ENCODE data around the gene PRKG1.

PRKG1 gene

DNA sequence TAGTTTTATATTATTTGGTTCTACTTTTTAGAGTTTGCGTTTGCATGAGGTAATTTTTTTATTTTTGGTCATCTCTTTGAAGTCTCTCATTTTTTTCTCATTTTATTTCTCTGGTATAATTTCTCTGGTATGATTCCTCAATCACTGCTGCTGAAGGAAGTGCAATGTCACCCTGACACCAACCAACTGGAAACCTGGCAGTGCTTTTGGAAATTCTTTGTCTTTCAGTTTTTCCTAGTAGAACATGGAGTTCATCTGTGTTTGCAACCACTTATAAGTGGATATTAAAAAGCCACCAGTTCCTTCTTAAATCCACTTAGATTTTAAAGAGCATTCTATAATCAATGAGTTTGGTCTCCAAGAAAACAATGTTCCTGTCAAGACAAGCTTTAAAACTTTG, 291.8 kb downstream of the PRKG1 start:
- TF ChIP-seq, protein P1, sequence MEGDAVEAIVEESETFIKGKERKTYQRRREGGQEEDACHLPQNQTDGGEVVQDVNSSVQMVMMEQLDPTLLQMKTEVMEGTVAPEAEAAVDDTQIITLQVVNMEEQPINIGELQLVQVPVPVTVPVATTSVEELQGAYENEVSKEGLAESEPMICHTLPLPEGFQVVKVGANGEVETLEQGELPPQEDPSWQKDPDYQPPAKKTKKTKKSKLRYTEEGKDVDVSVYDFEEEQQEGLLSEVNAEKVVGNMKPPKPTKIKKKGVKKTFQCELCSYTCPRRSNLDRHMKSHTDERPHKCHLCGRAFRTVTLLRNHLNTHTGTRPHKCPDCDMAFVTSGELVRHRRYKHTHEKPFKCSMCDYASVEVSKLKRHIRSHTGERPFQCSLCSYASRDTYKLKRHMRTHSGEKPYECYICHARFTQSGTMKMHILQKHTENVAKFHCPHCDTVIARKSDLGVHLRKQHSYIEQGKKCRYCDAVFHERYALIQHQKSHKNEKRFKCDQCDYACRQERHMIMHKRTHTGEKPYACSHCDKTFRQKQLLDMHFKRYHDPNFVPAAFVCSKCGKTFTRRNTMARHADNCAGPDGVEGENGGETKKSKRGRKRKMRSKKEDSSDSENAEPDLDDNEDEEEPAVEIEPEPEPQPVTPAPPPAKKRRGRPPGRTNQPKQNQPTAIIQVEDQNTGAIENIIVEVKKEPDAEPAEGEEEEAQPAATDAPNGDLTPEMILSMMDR (IDR thresholded peaks at IDR 0.05; ENCODE audit: borderline replicate concordance, extremely low read depth, low read length, poor library complexity, severe bottlenecking): no peak
- TF ChIP-seq EZH2 (IDR thresholded peaks at IDR 0.05; ENCODE audit: borderline replicate concordance, low read depth, low read length, severe bottlenecking): no peak
- no peak overlapping the region for H3K4me2 ChIP-seq (ENCODE audit: insufficient read depth, low read length)
- H3K4me1 ChIP-seq (ENCODE audit: insufficient read depth, low read length): no peaks in the 10 kb centered on the region
- no peaks in the 10 kb centered on the region for H3K36me3 ChIP-seq (ENCODE audit: insufficient read depth, low read length)
- DNase-seq (no peak), ATAC-seq (ENCODE audit: insufficient read depth, low read depth) (no peak)
- H2AFZ ChIP-seq (ENCODE audit: low read depth, low read length): no peak overlapping the region
- no peak overlapping the region for H3K4me3 ChIP-seq (ENCODE audit: low read depth in 1 of 2, low read length in 2 of 2)
- no peaks in the 10 kb centered on the region for H3K27me3 ChIP-seq (ENCODE audit: insufficient read depth, low read length, poor library complexity)
- H4K20me1 ChIP-seq (ENCODE audit: insufficient read depth, low read length): no peaks in the 10 kb centered on the region
- no peaks in the 10 kb centered on the region for H3K79me2 ChIP-seq (ENCODE audit: insufficient read depth, low read length)
- no peaks in the 10 kb centered on the region for H3K9me3 ChIP-seq (ENCODE audit: insufficient read depth, low read length, severe bottlenecking)
- H3K9ac ChIP-seq (ENCODE audit: low read depth, low read length): no peak overlapping the region
- H3K27ac ChIP-seq (ENCODE audit: low read length): no peak overlapping the region

DNA sequence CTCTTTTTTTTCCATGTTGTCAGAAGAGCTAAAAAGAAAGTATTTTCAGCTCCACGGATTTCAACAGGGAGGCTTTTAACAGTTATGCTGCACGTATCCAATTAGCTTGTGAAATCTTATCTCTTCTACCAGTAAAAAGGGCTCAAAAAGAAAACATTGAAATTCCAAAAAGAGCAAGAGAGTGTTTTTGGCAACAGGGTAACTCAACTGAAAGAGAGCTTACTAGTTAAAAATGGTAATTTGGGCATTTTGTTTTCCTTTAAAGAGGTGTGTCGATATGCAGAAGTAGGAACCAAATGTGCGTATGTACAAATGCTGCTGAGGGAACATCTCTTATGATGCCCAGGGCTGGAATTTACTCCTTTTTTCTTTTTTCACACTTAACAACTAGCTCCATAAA, 292.8 kb downstream of the PRKG1 start:
- no peak overlapping the region for H3K4me2 ChIP-seq (ENCODE audit: insufficient read depth, low read length)
- H3K79me2 ChIP-seq (ENCODE audit: insufficient read depth, low read length): no peaks in the 10 kb centered on the region
- ATAC-seq (ENCODE audit: insufficient read depth, low read depth) (no peak), DNase-seq (no peak)
- H3K4me1 ChIP-seq (ENCODE audit: insufficient read depth, low read length): no peaks in the 10 kb centered on the region
- no peaks in the 10 kb centered on the region for H3K36me3 ChIP-seq (ENCODE audit: insufficient read depth, low read length)
- TF ChIP-seq, protein P1 (IDR thresholded peaks at IDR 0.05; ENCODE audit: borderline replicate concordance, extremely low read depth, low read length, poor library complexity, severe bottlenecking): no peak
- TF ChIP-seq EZH2 (IDR thresholded peaks at IDR 0.05; ENCODE audit: borderline replicate concordance, low read depth, low read length, severe bottlenecking): no peak
- no peaks in the 10 kb centered on the region for H4K20me1 ChIP-seq (ENCODE audit: insufficient read depth, low read length)
- H3K27me3 ChIP-seq (ENCODE audit: insufficient read depth, low read length, poor library complexity): no peaks in the 10 kb centered on the region
- no peak overlapping the region for H3K27ac ChIP-seq (ENCODE audit: low read length)
- H3K9me3 ChIP-seq (ENCODE audit: insufficient read depth, low read length, severe bottlenecking): no peaks in the 10 kb centered on the region
- no peak overlapping the region for H3K4me3 ChIP-seq (ENCODE audit: low read depth in 1 of 2, low read length in 2 of 2)
- no peak overlapping the region for H2AFZ ChIP-seq (ENCODE audit: low read depth, low read length)
- H3K9ac ChIP-seq (ENCODE audit: low read depth, low read length): no peak overlapping the region

DNA sequence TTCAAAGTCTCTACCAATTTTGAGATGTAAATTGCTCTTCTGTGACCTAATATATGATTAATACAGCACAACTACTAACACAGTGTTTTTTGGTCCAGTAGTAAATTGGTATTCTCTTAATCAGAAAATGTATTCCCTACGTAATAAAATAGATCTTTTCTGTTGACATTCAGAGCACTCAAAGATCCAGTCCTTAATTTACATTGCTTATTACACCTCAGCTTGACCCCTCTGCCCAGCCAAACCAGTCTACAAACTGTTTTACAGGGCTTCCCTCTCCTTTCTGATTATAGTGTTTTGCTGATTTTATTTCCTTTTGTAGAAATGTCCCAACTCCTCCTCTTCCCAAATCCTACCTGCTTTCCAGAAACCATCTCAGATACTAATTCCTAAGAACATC, 293.4 kb downstream of the PRKG1 start:
- TF ChIP-seq EZH2 (IDR thresholded peaks at IDR 0.05; ENCODE audit: borderline replicate concordance, low read depth, low read length, severe bottlenecking): no peak
- TF ChIP-seq, protein P1 (IDR thresholded peaks at IDR 0.05; ENCODE audit: borderline replicate concordance, extremely low read depth, low read length, poor library complexity, severe bottlenecking): no peak
- H3K27me3 ChIP-seq (ENCODE audit: insufficient read depth, low read length, poor library complexity): no peaks in the 10 kb centered on the region
- H3K9me3 ChIP-seq (ENCODE audit: insufficient read depth, low read length, severe bottlenecking): no peaks in the 10 kb centered on the region
- H3K4me1 ChIP-seq (ENCODE audit: insufficient read depth, low read length): no peaks in the 10 kb centered on the region
- no peak overlapping the region for H2AFZ ChIP-seq (ENCODE audit: low read depth, low read length)
- H3K4me2 ChIP-seq (ENCODE audit: insufficient read depth, low read length): no peak overlapping the region
- ATAC-seq (ENCODE audit: insufficient read depth, low read depth) (no peak), DNase-seq (no peak)
- no peak overlapping the region for H3K9ac ChIP-seq (ENCODE audit: low read depth, low read length)
- no peaks in the 10 kb centered on the region for H4K20me1 ChIP-seq (ENCODE audit: insufficient read depth, low read length)
- no peaks in the 10 kb centered on the region for H3K79me2 ChIP-seq (ENCODE audit: insufficient read depth, low read length)
- H3K4me3 ChIP-seq (ENCODE audit: low read depth in 1 of 2, low read length in 2 of 2): no peak overlapping the region
- no peak overlapping the region for H3K27ac ChIP-seq (ENCODE audit: low read length)
- H3K36me3 ChIP-seq (ENCODE audit: insufficient read depth, low read length): no peaks in the 10 kb centered on the region

DNA sequence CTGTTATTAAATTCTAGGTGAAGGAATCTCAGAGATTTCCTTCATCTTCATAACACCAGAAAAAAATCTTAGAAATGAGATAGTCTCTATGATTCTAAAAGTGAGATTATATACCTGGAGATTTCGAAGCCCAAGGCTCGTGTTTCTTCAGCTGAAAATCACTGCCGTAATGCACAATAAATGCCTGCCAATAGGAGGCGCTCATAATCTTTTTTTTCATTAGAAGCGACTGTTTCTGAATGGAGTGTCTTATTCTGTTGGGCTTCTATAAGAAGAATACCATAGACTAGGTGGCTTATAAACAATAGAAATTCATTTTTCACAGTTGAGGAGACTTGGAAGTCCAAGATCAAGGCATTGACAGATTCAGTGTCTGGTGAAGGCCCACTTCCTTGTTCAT, 294.7 kb downstream of the PRKG1 start:
- Histone ChIP-seq H2AFZ (ENCODE audit: low read depth, low read length) (no peak overlapping the region), H3K9ac (ENCODE audit: low read depth, low read length) (no peak overlapping the region), H3K27ac (ENCODE audit: low read length) (no peak overlapping the region), H3K27me3 (ENCODE audit: insufficient read depth, low read length, poor library complexity) (no peaks in the 10 kb centered on the region), H4K20me1 (ENCODE audit: insufficient read depth, low read length) (no peaks in the 10 kb centered on the region), H3K4me3 (ENCODE audit: low read depth in 1 of 2, low read length in 2 of 2) (no peak overlapping the region), H3K9me3 (ENCODE audit: insufficient read depth, low read length, severe bottlenecking) (no peaks in the 10 kb centered on the region), H3K4me1 (ENCODE audit: insufficient read depth, low read length) (no peaks in the 10 kb centered on the region), H3K4me2 (ENCODE audit: insufficient read depth, low read length) (no peak overlapping the region), H3K79me2 (ENCODE audit: insufficient read depth, low read length) (no peaks in the 10 kb centered on the region), H3K36me3 (ENCODE audit: insufficient read depth, low read length) (no peaks in the 10 kb centered on the region)
- DNase-seq (no peak), ATAC-seq (ENCODE audit: insufficient read depth, low read depth) (no peak)
- TF ChIP-seq, protein P1 (IDR thresholded peaks at IDR 0.05; ENCODE audit: borderline replicate concordance, extremely low read depth, low read length, poor library complexity, severe bottlenecking): peak; percentile 19
- TF ChIP-seq EZH2 (IDR thresholded peaks at IDR 0.05; ENCODE audit: borderline replicate concordance, low read depth, low read length, severe bottlenecking): no peak
